ENCODE data around the gene ALDH1L1. TPM values are rescaled to one million over a fixed set of nuclear protein-coding genes. Genes with fewer than 3 reads are reported as not detected.

The ALDH1L1 gene
- total and polyA plus RNA-seq, 2 of the 13 experiments (the other 11 are each of a cell fraction or from before 2014, with no cell fraction given): 11.2 to 28.7 TPM

DNA sequence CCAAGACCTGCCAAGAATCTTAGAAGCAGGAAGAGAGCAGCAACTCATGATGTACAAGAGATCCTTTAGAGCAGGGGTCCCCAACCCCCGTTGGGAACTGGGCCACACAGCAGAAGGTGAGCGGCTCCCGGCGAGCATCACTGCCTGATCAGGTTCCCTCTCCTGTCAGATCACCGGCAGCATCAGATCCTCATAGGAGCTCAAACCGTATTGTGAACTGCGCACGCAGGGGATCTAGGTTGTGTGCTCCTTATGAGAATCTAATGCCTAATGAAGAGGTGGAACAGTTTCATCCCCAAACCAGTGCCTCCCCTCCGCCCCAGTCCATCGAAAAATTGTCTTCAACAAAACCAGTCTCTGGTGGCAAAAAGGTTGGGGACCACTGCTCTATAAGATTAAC, 110.2 kb downstream of the ALDH1L1 start:
- FAIRE-seq: no peak
- peaks cover 0 to 11% of the 10 kb centered on the region in 2 experiments; a peak in 2 of 5 replicates for H3K36me3 ChIP-seq (replicated peaks in 1 of 2; ENCODE audit: control insufficient read depth in 1 of 2, insufficient read depth in 2 of 2, low read length in 2 of 2)
- ATAC-seq: no peak
- peaks cover 22% of the 10 kb centered on the region for H3K4me1 ChIP-seq (ENCODE audit: insufficient read depth, low read length)
- BruUV-seq (replicated peaks): no TSS peak
- H3K4me2 ChIP-seq (ENCODE audit: low read depth, low read length): no peak overlapping the region
- H3K9ac ChIP-seq (ENCODE audit: insufficient read depth, low read depth, low read length): no peak overlapping the region
- TF ChIP-seq PHB2 (IDR thresholded peaks at IDR 0.05; ENCODE audit: partially characterized antibody): no peak
- TF ChIP-seq CEBPB (IDR thresholded peaks at IDR 0.05; ENCODE audit: borderline replicate concordance, low read depth, low read length): no peak
- TF ChIP-seq, protein P1, sequence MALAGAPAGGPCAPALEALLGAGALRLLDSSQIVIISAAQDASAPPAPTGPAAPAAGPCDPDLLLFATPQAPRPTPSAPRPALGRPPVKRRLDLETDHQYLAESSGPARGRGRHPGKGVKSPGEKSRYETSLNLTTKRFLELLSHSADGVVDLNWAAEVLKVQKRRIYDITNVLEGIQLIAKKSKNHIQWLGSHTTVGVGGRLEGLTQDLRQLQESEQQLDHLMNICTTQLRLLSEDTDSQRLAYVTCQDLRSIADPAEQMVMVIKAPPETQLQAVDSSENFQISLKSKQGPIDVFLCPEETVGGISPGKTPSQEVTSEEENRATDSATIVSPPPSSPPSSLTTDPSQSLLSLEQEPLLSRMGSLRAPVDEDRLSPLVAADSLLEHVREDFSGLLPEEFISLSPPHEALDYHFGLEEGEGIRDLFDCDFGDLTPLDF (CRISPR knock-in tag; IDR thresholded peaks at IDR 0.05): no peak
- no peak for TF ChIP-seq MTF2 (CRISPR knock-in tag; IDR thresholded peaks at IDR 0.05; ENCODE audit: borderline replicate concordance)
- no peak for TF ChIP-seq SIN3B (IDR thresholded peaks at IDR 0.05; ENCODE audit: low read length)
- TF ChIP-seq, protein P2, sequence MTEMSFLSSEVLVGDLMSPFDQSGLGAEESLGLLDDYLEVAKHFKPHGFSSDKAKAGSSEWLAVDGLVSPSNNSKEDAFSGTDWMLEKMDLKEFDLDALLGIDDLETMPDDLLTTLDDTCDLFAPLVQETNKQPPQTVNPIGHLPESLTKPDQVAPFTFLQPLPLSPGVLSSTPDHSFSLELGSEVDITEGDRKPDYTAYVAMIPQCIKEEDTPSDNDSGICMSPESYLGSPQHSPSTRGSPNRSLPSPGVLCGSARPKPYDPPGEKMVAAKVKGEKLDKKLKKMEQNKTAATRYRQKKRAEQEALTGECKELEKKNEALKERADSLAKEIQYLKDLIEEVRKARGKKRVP (CRISPR knock-in tag; IDR thresholded peaks at IDR 0.05): no peak
- TF ChIP-seq, protein P3, sequence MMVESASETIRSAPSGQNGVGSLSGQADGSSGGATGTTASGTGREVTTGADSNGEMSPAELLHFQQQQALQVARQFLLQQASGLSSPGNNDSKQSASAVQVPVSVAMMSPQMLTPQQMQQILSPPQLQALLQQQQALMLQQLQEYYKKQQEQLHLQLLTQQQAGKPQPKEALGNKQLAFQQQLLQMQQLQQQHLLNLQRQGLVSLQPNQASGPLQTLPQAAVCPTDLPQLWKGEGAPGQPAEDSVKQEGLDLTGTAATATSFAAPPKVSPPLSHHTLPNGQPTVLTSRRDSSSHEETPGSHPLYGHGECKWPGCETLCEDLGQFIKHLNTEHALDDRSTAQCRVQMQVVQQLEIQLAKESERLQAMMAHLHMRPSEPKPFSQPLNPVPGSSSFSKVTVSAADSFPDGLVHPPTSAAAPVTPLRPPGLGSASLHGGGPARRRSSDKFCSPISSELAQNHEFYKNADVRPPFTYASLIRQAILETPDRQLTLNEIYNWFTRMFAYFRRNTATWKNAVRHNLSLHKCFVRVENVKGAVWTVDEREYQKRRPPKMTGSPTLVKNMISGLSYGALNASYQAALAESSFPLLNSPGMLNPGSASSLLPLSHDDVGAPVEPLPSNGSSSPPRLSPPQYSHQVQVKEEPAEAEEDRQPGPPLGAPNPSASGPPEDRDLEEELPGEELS (CRISPR knock-in tag; IDR thresholded peaks at IDR 0.05): no peak
- TF ChIP-seq ZNF616 (CRISPR knock-in tag; IDR thresholded peaks at IDR 0.05; ENCODE audit: low read depth): no peak
- TF ChIP-seq ZC3H4 (CRISPR knock-in tag; IDR thresholded peaks at IDR 0.05; ENCODE audit: borderline replicate concordance): no peak
- no peak for TF ChIP-seq CBX2 (IDR thresholded peaks at IDR 0.05; ENCODE audit: low read depth, low read length)
- TF ChIP-seq CBX2 (CRISPR knock-in tag; IDR thresholded peaks at IDR 0.05; ENCODE audit: low read depth): no peak
- TF ChIP-seq GATAD2A (CRISPR knock-in tag; IDR thresholded peaks at IDR 0.05): no peak
- no peak for TF ChIP-seq SNRNP70 (IDR thresholded peaks at IDR 0.05; ENCODE audit: low read depth, low read length)
- TF ChIP-seq ZNF235 (CRISPR knock-in tag; IDR thresholded peaks at IDR 0.05; ENCODE audit: borderline replicate concordance): no peak
- TF ChIP-seq, protein P4, sequence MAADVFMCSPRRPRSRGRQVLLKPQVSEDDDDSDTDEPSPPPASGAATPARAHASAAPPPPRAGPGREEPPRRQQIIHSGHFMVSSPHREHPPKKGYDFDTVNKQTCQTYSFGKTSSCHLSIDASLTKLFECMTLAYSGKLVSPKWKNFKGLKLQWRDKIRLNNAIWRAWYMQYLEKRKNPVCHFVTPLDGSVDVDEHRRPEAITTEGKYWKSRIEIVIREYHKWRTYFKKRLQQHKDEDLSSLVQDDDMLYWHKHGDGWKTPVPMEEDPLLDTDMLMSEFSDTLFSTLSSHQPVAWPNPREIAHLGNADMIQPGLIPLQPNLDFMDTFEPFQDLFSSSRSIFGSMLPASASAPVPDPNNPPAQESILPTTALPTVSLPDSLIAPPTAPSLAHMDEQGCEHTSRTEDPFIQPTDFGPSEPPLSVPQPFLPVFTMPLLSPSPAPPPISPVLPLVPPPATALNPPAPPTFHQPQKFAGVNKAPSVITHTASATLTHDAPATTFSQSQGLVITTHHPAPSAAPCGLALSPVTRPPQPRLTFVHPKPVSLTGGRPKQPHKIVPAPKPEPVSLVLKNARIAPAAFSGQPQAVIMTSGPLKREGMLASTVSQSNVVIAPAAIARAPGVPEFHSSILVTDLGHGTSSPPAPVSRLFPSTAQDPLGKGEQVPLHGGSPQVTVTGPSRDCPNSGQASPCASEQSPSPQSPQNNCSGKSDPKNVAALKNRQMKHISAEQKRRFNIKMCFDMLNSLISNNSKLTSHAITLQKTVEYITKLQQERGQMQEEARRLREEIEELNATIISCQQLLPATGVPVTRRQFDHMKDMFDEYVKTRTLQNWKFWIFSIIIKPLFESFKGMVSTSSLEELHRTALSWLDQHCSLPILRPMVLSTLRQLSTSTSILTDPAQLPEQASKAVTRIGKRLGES (CRISPR knock-in tag; IDR thresholded peaks at IDR 0.05; ENCODE audit: borderline replicate concordance): no peak
- H3K79me2 ChIP-seq (ENCODE audit: insufficient read depth, low read length): no peaks in the 10 kb centered on the region
- CTCF ChIA-PET (ENCODE audit: low intra/inter-chr PET ratio, low total read pairs): no interaction called here
- 82% methylated on average over 10 of the region's 10 CpGs for WGBS (ENCODE audit: low lambda C conversion rate)
- H3K27me3 ChIP-seq (ENCODE audit: control insufficient read depth in 1 of 2, insufficient read depth in 2 of 2, low read length in 2 of 2): no peaks in the 10 kb centered on the region
- intact Hi-C loops (cut with micrococcal nuclease; ENCODE audit: unreplicated experiment): no loop called here
- H3K27ac ChIP-seq (ENCODE audit: extremely low read length, insufficient read depth, low read length): no peak overlapping the region
- H3K9me3 ChIP-seq (ENCODE audit: low read length): peaks cover 9% of the 10 kb centered on the region
- in situ Hi-C loops (cut with HindIII; ENCODE audit: extremely low pct_ligation_motif_present, low pct_unique_long_range_greater_than_20kb): no loop called here
- no peak overlapping the region for H3K4me3 ChIP-seq (replicated peaks in 1 of 3; ENCODE audit: insufficient read depth in 1 of 3, low read depth in 2 of 3, low read length in 3 of 3)
- H4K20me1 ChIP-seq (ENCODE audit: insufficient read depth, low read length): peaks cover 1% of the 10 kb centered on the region; the same call in 1 of the 2 replicates
- POLR2A ChIA-PET: interaction anchor here (1.2 kb wide), 1 partner anchor 14 kb away, joined by 3 read pairs; the partner anchor contains the start of gene SLC41A3
- DNase-seq (ENCODE audit: low spot score): no peak
- H2AFZ ChIP-seq (ENCODE audit: low read length): no peak overlapping the region

Data from HepG2 (cell line).